Gastroesophageal sphincter (tissue), 2 donors: ENCODE measurements around the gene DDX1.

ENCODE experiments used
- POLR2A ChIP-seq, 2 donors: fragments of 450-650 bp; IDR thresholded peaks; one replicate each; pipeline ENCODE4 v1.6.1; 2017; ENCODE audit warnings: antibody characterized with exemption in 2 of 2, mild to moderate bottlenecking in 2 of 2, moderate library complexity in 1 of 2
- POLR2AphosphoS5 ChIP-seq: sonication (generic); formaldehyde crosslinking; IDR thresholded peaks from one replicate; pipeline ENCODE4 v1.6.1; 2017; ENCODE audit warnings: antibody characterized with exemption

DNA sequence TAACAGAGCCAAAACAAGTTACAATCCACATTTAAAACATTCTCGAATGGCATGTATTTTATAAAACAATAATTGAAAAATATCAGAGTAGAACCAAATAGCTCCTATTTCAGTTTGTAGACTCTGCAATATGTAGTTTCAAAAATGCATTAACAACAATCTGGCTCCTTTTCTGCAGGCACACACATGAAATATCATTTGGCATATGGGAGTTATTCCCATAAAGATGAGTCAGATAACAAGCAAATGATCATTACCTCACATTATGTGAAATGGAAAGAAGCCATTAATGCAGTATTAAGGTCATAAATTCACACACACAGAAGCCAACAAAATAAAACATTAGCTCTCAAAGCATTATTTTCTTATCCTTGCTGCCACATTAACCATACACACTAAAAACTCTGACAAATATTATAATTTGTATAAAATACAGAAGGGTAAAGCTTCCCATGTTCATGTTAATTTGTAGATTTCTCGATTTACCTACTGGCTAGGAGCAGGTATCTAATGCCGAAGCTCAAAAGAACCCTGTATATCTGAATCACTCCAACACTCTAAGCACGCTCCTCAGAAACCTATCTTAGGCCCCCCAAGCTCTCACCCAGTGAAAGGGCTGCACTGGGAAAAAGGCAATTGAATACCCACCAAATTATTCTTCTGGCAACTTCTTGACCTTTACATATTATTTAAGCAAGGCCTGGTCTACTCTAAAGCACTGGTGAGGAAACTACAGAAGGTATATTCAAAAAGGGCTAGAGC, 44.4 kb upstream of the DDX1 start:
- TF ChIP-seq POLR2AphosphoS5 (no peak), POLR2A (IDR thresholded peaks at IDR 0.05) (no peak)
